Measurements from ENCODE around the gene NDST3. TPM values are rescaled to one million over a fixed set of nuclear protein-coding genes. Genes with fewer than 3 reads are reported as not detected.

Gene NDST3
- total RNA-seq, 2 experiments from 2014 or later = not detected

DNA sequence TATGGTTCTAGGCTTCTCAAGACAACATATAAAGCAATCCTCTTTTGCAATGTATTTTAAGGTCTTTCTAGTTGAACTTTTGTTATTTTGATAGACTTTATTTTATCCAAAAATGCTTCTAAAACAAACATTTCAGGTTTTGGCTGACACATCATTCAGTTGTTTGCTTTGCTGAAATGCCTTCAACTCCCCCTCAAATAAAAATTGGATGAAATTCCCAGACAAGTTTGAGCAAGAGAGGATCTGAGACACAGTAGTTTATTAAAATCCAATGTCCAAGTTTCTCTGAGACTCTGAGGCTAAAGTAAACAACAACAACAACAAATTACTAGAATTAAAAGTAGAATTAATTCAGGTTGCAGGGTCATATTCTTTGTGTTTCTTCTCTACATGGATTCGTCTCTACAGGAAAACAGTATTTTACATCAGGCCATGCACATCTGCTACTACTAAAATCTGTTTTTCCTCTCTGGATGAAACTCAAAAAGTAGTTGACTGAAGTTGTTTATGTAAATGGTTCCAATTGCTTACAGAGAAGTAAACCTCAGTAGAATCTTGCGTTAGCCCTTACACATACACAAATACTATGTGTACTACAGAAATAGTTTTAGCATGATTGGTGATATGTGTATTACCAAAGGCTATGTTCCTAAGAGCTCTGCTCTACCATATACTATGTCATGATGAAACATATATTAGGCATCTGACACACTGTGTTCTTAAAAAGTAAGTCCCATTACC, 253.6 kb downstream of the NDST3 start:
- POLR2A ChIA-PET = no interaction called here
- BruUV-seq (replicated peaks) = no TSS peak
- intact Hi-C loops (cut with micrococcal nuclease; ENCODE audit: unreplicated experiment) = loop anchor here (10.0 kb wide), 3 partner anchors 217 to 597 kb away; partner anchors contain the start of gene SYNPO2

DNA sequence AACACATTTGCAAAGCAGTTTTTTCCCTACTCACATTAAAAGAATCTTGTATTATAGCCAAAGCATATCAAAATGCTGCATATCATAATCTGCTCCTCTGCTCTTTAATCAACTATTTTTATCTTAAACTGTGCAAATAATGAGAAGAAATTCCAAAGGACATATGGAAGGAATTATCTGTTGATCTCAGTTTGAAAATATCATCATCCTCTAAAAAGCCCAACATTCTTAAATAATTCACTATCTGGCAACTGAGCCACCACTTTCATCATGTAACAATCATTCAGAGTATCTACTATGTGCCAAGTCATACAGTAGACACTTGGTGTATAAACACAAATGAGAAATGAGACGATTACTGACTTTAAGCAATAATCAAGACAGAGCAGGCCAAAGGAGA, 255.5 kb downstream of the NDST3 start:
- Histone ChIP-seq H3K9me2 (ENCODE audit: insufficient read depth, low read length) (no peaks in the 10 kb centered on the region), H3K36me3 (ENCODE audit: insufficient read depth, low read length) (no peaks in the 10 kb centered on the region), H3K4me2 (ENCODE audit: low read length) (no peak overlapping the region), H3K79me2 (ENCODE audit: insufficient read depth, low read depth, low read length) (no peaks in the 10 kb centered on the region), H3K4me3 (ENCODE audit: low read depth, low read length, poor library complexity, severe bottlenecking) (no peak overlapping the region), H3K27ac (ENCODE audit: low read depth, low read length, poor library complexity, severe bottlenecking) (no peak overlapping the region), H2AFZ (ENCODE audit: low read length) (no peak overlapping the region), H3K9me3 (ENCODE audit: low read length) (no peaks in the 10 kb centered on the region), H4K20me1 (ENCODE audit: insufficient read depth, low read length) (no peaks in the 10 kb centered on the region), H3K4me1 (ENCODE audit: insufficient read depth, low read length, poor library complexity, severe bottlenecking) (no peaks in the 10 kb centered on the region)
- ChIA-PET POLR2A (no interaction called here), CTCF (ENCODE audit: unreplicated experiment) (no interaction called here)
- BruUV-seq (replicated peaks) = no TSS peak
- intact Hi-C loops (cut with micrococcal nuclease; ENCODE audit: unreplicated experiment) = loop anchor here (10.0 kb wide), 3 partner anchors 215 to 595 kb away; partner anchors contain the start of gene SYNPO2
- DNase-seq (ENCODE audit: low spot score) = no peak
- TF ChIP-seq, protein P1, sequence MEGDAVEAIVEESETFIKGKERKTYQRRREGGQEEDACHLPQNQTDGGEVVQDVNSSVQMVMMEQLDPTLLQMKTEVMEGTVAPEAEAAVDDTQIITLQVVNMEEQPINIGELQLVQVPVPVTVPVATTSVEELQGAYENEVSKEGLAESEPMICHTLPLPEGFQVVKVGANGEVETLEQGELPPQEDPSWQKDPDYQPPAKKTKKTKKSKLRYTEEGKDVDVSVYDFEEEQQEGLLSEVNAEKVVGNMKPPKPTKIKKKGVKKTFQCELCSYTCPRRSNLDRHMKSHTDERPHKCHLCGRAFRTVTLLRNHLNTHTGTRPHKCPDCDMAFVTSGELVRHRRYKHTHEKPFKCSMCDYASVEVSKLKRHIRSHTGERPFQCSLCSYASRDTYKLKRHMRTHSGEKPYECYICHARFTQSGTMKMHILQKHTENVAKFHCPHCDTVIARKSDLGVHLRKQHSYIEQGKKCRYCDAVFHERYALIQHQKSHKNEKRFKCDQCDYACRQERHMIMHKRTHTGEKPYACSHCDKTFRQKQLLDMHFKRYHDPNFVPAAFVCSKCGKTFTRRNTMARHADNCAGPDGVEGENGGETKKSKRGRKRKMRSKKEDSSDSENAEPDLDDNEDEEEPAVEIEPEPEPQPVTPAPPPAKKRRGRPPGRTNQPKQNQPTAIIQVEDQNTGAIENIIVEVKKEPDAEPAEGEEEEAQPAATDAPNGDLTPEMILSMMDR (conservative IDR thresholded peaks at IDR 0.05; ENCODE audit: low read length) = no peak
- TF ChIP-seq EZH2phosphoT487 (IDR thresholded peaks at IDR 0.05; ENCODE audit: borderline replicate concordance, low read depth, low read length) = no peak

More for the DNA sequence above, 253.6 kb downstream of the NDST3 start:
- no peak overlapping the region for H2AFZ ChIP-seq (ENCODE audit: low read length)
- H4K20me1 ChIP-seq (ENCODE audit: insufficient read depth, low read length) = no peaks in the 10 kb centered on the region
- no peak overlapping the region for H3K4me3 ChIP-seq (ENCODE audit: low read depth, low read length, poor library complexity, severe bottlenecking)
- H3K4me1 ChIP-seq (ENCODE audit: insufficient read depth, low read length, poor library complexity, severe bottlenecking) = peaks cover 17% of the 10 kb centered on the region
- H3K9me3 ChIP-seq (ENCODE audit: low read length) = no peaks in the 10 kb centered on the region
- H3K36me3 ChIP-seq (ENCODE audit: insufficient read depth, low read length) = no peaks in the 10 kb centered on the region
- no peak overlapping the region for H3K27ac ChIP-seq (ENCODE audit: low read depth, low read length, poor library complexity, severe bottlenecking)
- H3K79me2 ChIP-seq (ENCODE audit: insufficient read depth, low read depth, low read length) = no peaks in the 10 kb centered on the region
- no peak overlapping the region for H3K4me2 ChIP-seq (ENCODE audit: low read length)
- TF ChIP-seq EZH2phosphoT487 (IDR thresholded peaks at IDR 0.05; ENCODE audit: borderline replicate concordance, low read depth, low read length) = no peak
- TF ChIP-seq, protein P1 (conservative IDR thresholded peaks at IDR 0.05; ENCODE audit: low read length) = no peak
- no peak for DNase-seq (ENCODE audit: low spot score)
- CTCF ChIA-PET (ENCODE audit: unreplicated experiment) = no interaction called here
- H3K9me2 ChIP-seq (ENCODE audit: insufficient read depth, low read length) = no peaks in the 10 kb centered on the region

DNA sequence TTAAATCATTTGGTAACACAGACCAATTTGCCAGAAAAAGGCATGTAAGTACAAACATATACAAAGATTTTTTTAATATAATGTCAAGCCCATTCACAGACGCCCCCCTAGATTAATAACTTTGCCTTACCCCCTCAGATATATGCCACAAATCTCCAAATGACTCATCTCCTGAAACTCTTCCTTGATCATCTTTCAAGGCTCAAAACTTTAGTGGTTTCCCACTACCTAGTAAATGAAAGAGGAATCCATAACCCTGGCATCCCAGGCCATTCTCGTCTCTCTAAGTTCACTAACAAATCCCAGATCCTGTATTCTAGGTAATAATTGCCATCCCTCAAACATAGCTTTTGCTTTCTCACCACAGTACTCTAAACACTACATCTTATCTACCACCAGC, 256.7 kb downstream of the NDST3 start:
- no peaks in the 10 kb centered on the region for H3K9me2 ChIP-seq (ENCODE audit: insufficient read depth, low read length)
- no peak overlapping the region for H3K4me2 ChIP-seq (ENCODE audit: low read length)
- no peak for DNase-seq (ENCODE audit: low spot score)
- no peaks in the 10 kb centered on the region for H4K20me1 ChIP-seq (ENCODE audit: insufficient read depth, low read length)
- no peaks in the 10 kb centered on the region for H3K79me2 ChIP-seq (ENCODE audit: insufficient read depth, low read depth, low read length)
- H2AFZ ChIP-seq (ENCODE audit: low read length) = no peak overlapping the region
- no peak for TF ChIP-seq EZH2phosphoT487 (IDR thresholded peaks at IDR 0.05; ENCODE audit: borderline replicate concordance, low read depth, low read length)
- TF ChIP-seq, protein P1 (conservative IDR thresholded peaks at IDR 0.05; ENCODE audit: low read length) = no peak
- H3K36me3 ChIP-seq (ENCODE audit: insufficient read depth, low read length) = no peaks in the 10 kb centered on the region
- no TSS peak for BruUV-seq (replicated peaks)
- CTCF ChIA-PET (ENCODE audit: unreplicated experiment) = no interaction called here
- H3K4me3 ChIP-seq (ENCODE audit: low read depth, low read length, poor library complexity, severe bottlenecking) = no peak overlapping the region
- H3K9me3 ChIP-seq (ENCODE audit: low read length) = no peaks in the 10 kb centered on the region
- intact Hi-C loops (cut with micrococcal nuclease; ENCODE audit: unreplicated experiment) = no loop called here
- POLR2A ChIA-PET = no interaction called here
- H3K27ac ChIP-seq (ENCODE audit: low read depth, low read length, poor library complexity, severe bottlenecking) = no peak overlapping the region
- no peaks in the 10 kb centered on the region for H3K4me1 ChIP-seq (ENCODE audit: insufficient read depth, low read length, poor library complexity, severe bottlenecking)

All from OCI-LY7 (cell line).